ENCODE measurements around the gene PIK3R2. TPM values are rescaled to one million over a fixed set of nuclear protein-coding genes. Genes with fewer than 3 reads are reported as not detected.

The PIK3R2 gene
- total RNA-seq, 2 experiments from 2014 or later = 3.2 to 20.5 TPM

DNA sequence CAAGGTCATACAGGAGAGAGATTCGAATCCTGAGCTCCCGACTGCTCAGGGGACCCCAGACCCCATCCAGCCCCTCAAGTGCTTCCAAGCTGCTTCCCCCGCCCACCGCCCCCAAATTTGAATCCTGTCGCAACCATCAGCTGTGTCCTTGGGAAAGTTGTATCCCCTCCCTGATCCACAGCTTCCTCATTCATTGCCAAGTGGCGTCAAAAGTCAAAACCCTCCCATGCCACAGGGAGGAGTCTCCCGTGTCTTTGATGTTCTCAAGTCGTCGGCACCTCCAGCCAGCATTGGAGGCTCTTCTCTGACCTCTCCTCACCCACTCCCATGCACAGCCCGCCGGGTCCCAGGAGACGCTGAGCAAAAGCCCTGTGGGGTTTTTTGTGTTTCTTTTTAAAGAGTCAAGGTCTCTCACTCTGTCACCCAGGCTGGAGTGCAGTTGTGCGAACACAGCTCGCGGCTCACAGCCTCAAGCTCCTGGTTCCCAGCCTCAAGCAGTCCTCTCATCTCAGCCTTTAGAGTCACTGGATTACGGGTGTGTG is 17.8 kb downstream of the PIK3R2 start:
- POLR2A ChIA-PET = interaction anchor here (0.5 to 1.5 kb wide), 8 partner anchors 10 to 269 kb away, joined by 3 to 8 read pairs (median 4); partner anchors contain the start of gene MPV17L2

DNA sequence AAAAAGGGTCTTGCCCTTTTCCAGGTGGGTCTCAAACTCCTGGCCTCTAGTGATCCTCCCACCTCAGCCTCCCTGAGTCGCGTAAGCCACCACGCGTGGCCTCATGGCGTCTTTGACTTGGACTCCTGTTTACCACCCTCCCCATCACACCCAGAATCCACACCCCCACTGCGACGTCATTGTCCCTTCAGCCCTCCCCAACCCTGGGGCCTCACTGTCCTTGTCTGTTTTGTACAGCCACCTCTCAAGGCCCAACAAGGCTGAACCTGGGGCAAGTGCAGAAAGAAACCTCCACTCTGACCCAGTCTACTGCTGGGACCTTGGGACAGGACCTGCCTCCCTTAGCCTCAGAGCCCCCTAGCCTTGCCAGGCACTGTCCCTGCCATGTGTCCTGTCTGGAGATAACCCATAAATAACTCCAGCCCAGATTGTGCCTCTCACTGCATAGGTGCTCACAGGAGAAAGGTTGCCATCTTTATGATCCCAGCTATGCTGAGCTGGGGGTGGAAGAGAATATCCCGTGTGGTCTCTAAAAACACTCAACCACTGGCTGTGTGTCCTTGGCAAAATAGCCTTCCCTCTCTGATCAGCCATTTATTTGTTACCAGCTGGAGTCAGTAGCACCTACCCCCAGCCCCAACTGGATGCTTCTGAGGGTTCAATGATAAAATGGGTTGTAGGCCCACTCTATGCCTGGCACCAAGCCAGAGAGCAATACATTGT is 18.8 kb downstream of the PIK3R2 start:
- intact Hi-C loops (cut with micrococcal nuclease; ENCODE audit: unreplicated experiment) = no loop called here
- ChIA-PET POLR2A (interaction anchor here (1.3 to 1.5 kb wide), 3 partner anchors 11 to 20 kb away, joined by 4 to 8 read pairs (median 4); partner anchors contain the start of gene MPV17L2), CTCF (ENCODE audit: unreplicated experiment) (interaction anchor here (1.4 kb wide), 1 partner anchor 12 kb away, joined by 3 read pairs; no protein-coding TSS in a partner anchor)
- no peaks in the 10 kb centered on the region for H3K9me3 ChIP-seq (ENCODE audit: low read length)
- no TSS peak for BruUV-seq (replicated peaks)
- no peaks in the 10 kb centered on the region for H3K9me2 ChIP-seq (ENCODE audit: insufficient read depth, low read length)
- peaks cover 73% of the 10 kb centered on the region for H3K4me1 ChIP-seq (ENCODE audit: insufficient read depth, low read length, poor library complexity, severe bottlenecking)
- no peak for DNase-seq (ENCODE audit: low spot score)
- H3K27ac ChIP-seq (ENCODE audit: low read depth, low read length, poor library complexity, severe bottlenecking) = peak overlapping the region; percentile 93
- H3K36me3 ChIP-seq (ENCODE audit: insufficient read depth, low read length) = peaks cover 25% of the 10 kb centered on the region
- peak overlapping the region; percentile 74 for H3K4me2 ChIP-seq (ENCODE audit: low read length)
- TF ChIP-seq, protein P1, sequence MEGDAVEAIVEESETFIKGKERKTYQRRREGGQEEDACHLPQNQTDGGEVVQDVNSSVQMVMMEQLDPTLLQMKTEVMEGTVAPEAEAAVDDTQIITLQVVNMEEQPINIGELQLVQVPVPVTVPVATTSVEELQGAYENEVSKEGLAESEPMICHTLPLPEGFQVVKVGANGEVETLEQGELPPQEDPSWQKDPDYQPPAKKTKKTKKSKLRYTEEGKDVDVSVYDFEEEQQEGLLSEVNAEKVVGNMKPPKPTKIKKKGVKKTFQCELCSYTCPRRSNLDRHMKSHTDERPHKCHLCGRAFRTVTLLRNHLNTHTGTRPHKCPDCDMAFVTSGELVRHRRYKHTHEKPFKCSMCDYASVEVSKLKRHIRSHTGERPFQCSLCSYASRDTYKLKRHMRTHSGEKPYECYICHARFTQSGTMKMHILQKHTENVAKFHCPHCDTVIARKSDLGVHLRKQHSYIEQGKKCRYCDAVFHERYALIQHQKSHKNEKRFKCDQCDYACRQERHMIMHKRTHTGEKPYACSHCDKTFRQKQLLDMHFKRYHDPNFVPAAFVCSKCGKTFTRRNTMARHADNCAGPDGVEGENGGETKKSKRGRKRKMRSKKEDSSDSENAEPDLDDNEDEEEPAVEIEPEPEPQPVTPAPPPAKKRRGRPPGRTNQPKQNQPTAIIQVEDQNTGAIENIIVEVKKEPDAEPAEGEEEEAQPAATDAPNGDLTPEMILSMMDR (conservative IDR thresholded peaks at IDR 0.05; ENCODE audit: low read length) = no peak
- TF ChIP-seq EZH2phosphoT487 (IDR thresholded peaks at IDR 0.05; ENCODE audit: borderline replicate concordance, low read depth, low read length) = no peak
- H4K20me1 ChIP-seq (ENCODE audit: insufficient read depth, low read length) = peaks cover 6% of the 10 kb centered on the region; the same call in 1 of the 2 replicates
- H3K79me2 ChIP-seq (ENCODE audit: insufficient read depth, low read depth, low read length) = peaks cover 24% of the 10 kb centered on the region
- no peak overlapping the region for H2AFZ ChIP-seq (ENCODE audit: low read length)
- H3K4me3 ChIP-seq (ENCODE audit: low read depth, low read length, poor library complexity, severe bottlenecking) = no peak overlapping the region

More for the DNA sequence above, 17.8 kb downstream of the PIK3R2 start:
- no peaks in the 10 kb centered on the region for H3K9me3 ChIP-seq (ENCODE audit: low read length)
- H3K36me3 ChIP-seq (ENCODE audit: insufficient read depth, low read length) = peaks cover 22% of the 10 kb centered on the region
- peaks cover 6% of the 10 kb centered on the region; the same call in 1 of the 2 replicates for H4K20me1 ChIP-seq (ENCODE audit: insufficient read depth, low read length)
- H3K4me1 ChIP-seq (ENCODE audit: insufficient read depth, low read length, poor library complexity, severe bottlenecking) = peaks cover 69% of the 10 kb centered on the region
- peaks cover 19% of the 10 kb centered on the region for H3K79me2 ChIP-seq (ENCODE audit: insufficient read depth, low read depth, low read length)
- peak overlapping the region; percentile 13 for H3K4me3 ChIP-seq (ENCODE audit: low read depth, low read length, poor library complexity, severe bottlenecking)
- peak; percentile 79 for DNase-seq (ENCODE audit: low spot score)
- H3K27ac ChIP-seq (ENCODE audit: low read depth, low read length, poor library complexity, severe bottlenecking) = peak overlapping the region; percentile 93
- BruUV-seq (replicated peaks) = no TSS peak
- H2AFZ ChIP-seq (ENCODE audit: low read length) = no peak overlapping the region
- no peaks in the 10 kb centered on the region for H3K9me2 ChIP-seq (ENCODE audit: insufficient read depth, low read length)
- intact Hi-C loops (cut with micrococcal nuclease; ENCODE audit: unreplicated experiment) = no loop called here
- no peak for TF ChIP-seq EZH2phosphoT487 (IDR thresholded peaks at IDR 0.05; ENCODE audit: borderline replicate concordance, low read depth, low read length)
- TF ChIP-seq, protein P1 (conservative IDR thresholded peaks at IDR 0.05; ENCODE audit: low read length) = no peak
- CTCF ChIA-PET (ENCODE audit: unreplicated experiment) = interaction anchor here (0.9 to 1.4 kb wide), 2 partner anchors 13 to 23 kb away, joined by 3 read pairs; partner anchors contain the start of gene MPV17L2
- peak overlapping the region; percentile 74 for H3K4me2 ChIP-seq (ENCODE audit: low read length)

Measured in OCI-LY7 (cell line).